NCI-H146 (cell line): ENCODE measurements around the gene APOM.

Experiments used
- DNase-seq: peaks from one replicate; lab custom pipeline; 2025; lab: John Stamatoyannopoulos, UW

Gene APOM

GRCh38 chr6:31655349-31656237, at the start of gene APOM:
Gene APOM (plus strand): TSS chr6:31655894. CDS start chr6:31655967, 73 bp downstream.
- DNase-seq, result no peak

- no peak for DNase-seq
These were observed 48.4 kb upstream of the APOM start for GRCh38 chr6:31607317-31607716.

- DNase-seq, result peak; percentile 75
These were observed 45.9 kb upstream of the APOM start for GRCh38 chr6:31609519-31610406.

- DNase-seq, result no peak
These were observed 44.7 kb upstream of the APOM start for GRCh38 chr6:31610968-31611367.

- DNase-seq, result no peak
These were observed 41.5 kb upstream of the APOM start for GRCh38 chr6:31614075-31614619.

GRCh38 chr6:31614684-31615578, 40.8 kb upstream of the APOM start, which contains the start of gene AIF1:
Gene AIF1 (plus strand): TSS chr6:31615234. CDS start chr6:31615330, 96 bp downstream.
- no peak for DNase-seq

- no peak for DNase-seq
These were observed 39.9 kb upstream of the APOM start for GRCh38 chr6:31615748-31616147.

GRCh38 chr6:31617010-31617409, 38.7 kb upstream of the APOM start:
- DNase-seq, result no peak

- peak; percentile 99 for DNase-seq
These were observed 35.7 kb upstream of the APOM start for GRCh38 chr6:31619805-31620585.

GRCh38 chr6:31620586-31621319, 34.9 kb upstream of the APOM start, which contains the start of gene PRRC2A:
Gene PRRC2A (plus strand): TSS chr6:31620715. CDS start chr6:31622790, 2,075 bp downstream.
- DNase-seq, result peak; percentile 81

GRCh38 chr6:31621320-31621939, 34.3 kb upstream of the APOM start:
- no peak for DNase-seq

GRCh38 chr6:31621991-31622390, 33.7 kb upstream of the APOM start:
- no peak for DNase-seq

- DNase-seq, result no peak
These were observed 33.0 kb upstream of the APOM start for GRCh38 chr6:31622684-31623091.

GRCh38 chr6:31624070-31624469, 31.6 kb upstream of the APOM start:
- DNase-seq, result no peak

GRCh38 chr6:31626952-31627351, 28.7 kb upstream of the APOM start:
- DNase-seq, result no peak

- DNase-seq, result no peak
These were observed 27.9 kb upstream of the APOM start for GRCh38 chr6:31627690-31628287.

GRCh38 chr6:31629014-31629413, 26.7 kb upstream of the APOM start:
- no peak for DNase-seq

- no peak for DNase-seq
These were observed 25.3 kb upstream of the APOM start for GRCh38 chr6:31630177-31630934.
